GM12801 (cell line): Measurements from ENCODE around the gene TMEM242.

Experiments
- TF ChIP-seq, protein P1 (sequence below): IDR thresholded peaks from one replicate; pipeline ENCODE4 v1.5.1; 2011; ENCODE audit warnings: control low read depth; ENCODE audit not compliant: insufficient read length; ENCODE audit errors: extremely low read depth

TMEM242 gene

GRCh38 chr6:157239671-157240058, 83.7 kb downstream of the TMEM242 start:
- TF ChIP-seq, protein P1, sequence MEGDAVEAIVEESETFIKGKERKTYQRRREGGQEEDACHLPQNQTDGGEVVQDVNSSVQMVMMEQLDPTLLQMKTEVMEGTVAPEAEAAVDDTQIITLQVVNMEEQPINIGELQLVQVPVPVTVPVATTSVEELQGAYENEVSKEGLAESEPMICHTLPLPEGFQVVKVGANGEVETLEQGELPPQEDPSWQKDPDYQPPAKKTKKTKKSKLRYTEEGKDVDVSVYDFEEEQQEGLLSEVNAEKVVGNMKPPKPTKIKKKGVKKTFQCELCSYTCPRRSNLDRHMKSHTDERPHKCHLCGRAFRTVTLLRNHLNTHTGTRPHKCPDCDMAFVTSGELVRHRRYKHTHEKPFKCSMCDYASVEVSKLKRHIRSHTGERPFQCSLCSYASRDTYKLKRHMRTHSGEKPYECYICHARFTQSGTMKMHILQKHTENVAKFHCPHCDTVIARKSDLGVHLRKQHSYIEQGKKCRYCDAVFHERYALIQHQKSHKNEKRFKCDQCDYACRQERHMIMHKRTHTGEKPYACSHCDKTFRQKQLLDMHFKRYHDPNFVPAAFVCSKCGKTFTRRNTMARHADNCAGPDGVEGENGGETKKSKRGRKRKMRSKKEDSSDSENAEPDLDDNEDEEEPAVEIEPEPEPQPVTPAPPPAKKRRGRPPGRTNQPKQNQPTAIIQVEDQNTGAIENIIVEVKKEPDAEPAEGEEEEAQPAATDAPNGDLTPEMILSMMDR, result no peak
